ENCODE measurements around the gene INO80. TPM values are rescaled to one million over a fixed set of nuclear protein-coding genes. Genes with fewer than 3 reads are reported as not detected.
"Not testable (repeated sequence)": the region's sequence is repeated elsewhere in the genome, so short reads cannot be mapped to it uniquely, and the experiment has no call there.

INO80 gene
- total RNA-seq, 4 donors from 2014 or later = 22.3 to 44.3 (median 31.1) TPM

GRCh38 chr15:40974879-40975278, 141.2 kb downstream of the INO80 start:
- H3K4me3 ChIP-seq (ENCODE audit: low read depth, poor library complexity, severe bottlenecking) = no peak overlapping the region
- intact Hi-C loops (cut with DNase I; ENCODE audit: low total_unique reads) = no loop called here
- TF ChIP-seq POLR2A (IDR thresholded peaks at IDR 0.05) = no peak
- TF ChIP-seq CTCF (IDR thresholded peaks at IDR 0.05) = no peak
- 82 to 85% methylated on average over 4 of the region's 4 CpGs for WGBS, 2 donors
- DNase-seq (ENCODE audit: low spot score in 2 of 2) = no peak

GRCh38 chr15:40969363-40969762, 146.7 kb downstream of the INO80 start:
- intact Hi-C loops (cut with DNase I; ENCODE audit: low total_unique reads) = no loop called here
- DNase-seq (ENCODE audit: low spot score in 2 of 2) = no peak
- WGBS, 2 donors = 90 to 95% methylated on average over 8 of the region's 8 CpGs
- no peak for TF ChIP-seq CTCF (IDR thresholded peaks at IDR 0.05)
- no peak for TF ChIP-seq POLR2A (IDR thresholded peaks at IDR 0.05)
- H3K4me3 ChIP-seq (ENCODE audit: low read depth, poor library complexity, severe bottlenecking) = no peak overlapping the region

GRCh38 chr15:40968290-40969085, 147.6 kb downstream of the INO80 start:
- intact Hi-C loops (cut with DNase I; ENCODE audit: low total_unique reads) = no loop called here
- no peak overlapping the region for H3K4me3 ChIP-seq (ENCODE audit: low read depth, poor library complexity, severe bottlenecking)
- 70 to 74% methylated on average over 7 of the region's 7 CpGs for WGBS, 2 donors
- TF ChIP-seq POLR2A (IDR thresholded peaks at IDR 0.05) (no peak), CTCF (IDR thresholded peaks at IDR 0.05) (no peak)
- DNase-seq (ENCODE audit: low spot score in 2 of 2) = no peak

GRCh38 chr15:40964634-40965033, 151.4 kb downstream of the INO80 start:
- DNase-seq (ENCODE audit: low spot score in 2 of 2) = no peak
- TF ChIP-seq POLR2A (IDR thresholded peaks at IDR 0.05) = no peak
- no peak for TF ChIP-seq CTCF (IDR thresholded peaks at IDR 0.05)
- intact Hi-C loops (cut with DNase I; ENCODE audit: low total_unique reads) = no loop called here
- WGBS, 2 donors = 82 to 86% methylated on average over 13 of the region's 13 CpGs
- H3K4me3 ChIP-seq (ENCODE audit: low read depth, poor library complexity, severe bottlenecking) = no peak overlapping the region

GRCh38 chr15:40964006-40964405, 152.1 kb downstream of the INO80 start:
- TF ChIP-seq POLR2A (IDR thresholded peaks at IDR 0.05) (no peak), CTCF (IDR thresholded peaks at IDR 0.05) (no peak)
- no peak overlapping the region for H3K4me3 ChIP-seq (ENCODE audit: low read depth, poor library complexity, severe bottlenecking)
- WGBS, 2 donors = 81 to 91% methylated on average over 6 to 8 of the region's 8 CpGs
- DNase-seq (ENCODE audit: low spot score in 2 of 2) = no peak
- intact Hi-C loops (cut with DNase I; ENCODE audit: low total_unique reads) = no loop called here

GRCh38 chr15:40963201-40963600, 152.9 kb downstream of the INO80 start:
- 83 to 88% methylated on average over 12 of the region's 12 CpGs for WGBS, 2 donors
- DNase-seq (ENCODE audit: low spot score in 2 of 2) = no peak
- TF ChIP-seq CTCF (IDR thresholded peaks at IDR 0.05) (no peak), POLR2A (IDR thresholded peaks at IDR 0.05) (no peak)
- no peak overlapping the region for H3K4me3 ChIP-seq (ENCODE audit: low read depth, poor library complexity, severe bottlenecking)
- intact Hi-C loops (cut with DNase I; ENCODE audit: low total_unique reads) = no loop called here

- 95 to 98% methylated on average over 14 of the region's 14 CpGs for WGBS, 2 donors
- H3K4me3 ChIP-seq (ENCODE audit: low read depth, poor library complexity, severe bottlenecking); DNase-seq (ENCODE audit: low spot score in 2 of 2); intact Hi-C loops (cut with DNase I; ENCODE audit: low total_unique reads): not testable (repeated sequence)
Observed at GRCh38 chr15:40962317-40962716, 153.8 kb downstream of the INO80 start.

GRCh38 chr15:40961740-40962139, 154.3 kb downstream of the INO80 start:
- 91 to 92% methylated on average over 21 to 23 of the region's 25 CpGs for WGBS, 2 donors
- H3K4me3 ChIP-seq (ENCODE audit: low read depth, poor library complexity, severe bottlenecking); intact Hi-C loops (cut with DNase I; ENCODE audit: low total_unique reads); DNase-seq (ENCODE audit: low spot score in 2 of 2): not testable (repeated sequence)
